SK-N-SH (cell line): ENCODE results near the gene CKAP4. TPM values are rescaled to one million over a fixed set of nuclear protein-coding genes. Genes with fewer than 3 reads are reported as not detected.

Source experiments
- CTCF ChIA-PET: fragments of 300-600, 350-600 bp; formaldehyde crosslinking; extraction: SDS; loops from one replicate; lab custom pipeline; 2021; lab: Yijun Ruan, JAX
- POLR2A ChIA-PET: fragments of 350-600 bp; sonication (Branson Sonifier 250); formaldehyde crosslinking; extraction: SDS; loops from one replicate; lab custom pipeline; 2020; ENCODE audit warnings: antibody characterized with exemption, inconsistent platforms; lab: Yijun Ruan, JAX
- DNase-seq: peaks from one replicate; pipeline ENCODE4 v3.0.0; 2012
- H2AFZ ChIP-seq: fragments of 200-600 bp; sonication (generic); 2 replicates; pipeline ENCODE4 v1.8.1; 2016; ENCODE audit warnings: antibody characterized with exemption, mild to moderate bottlenecking, low read depth
- H3F3A ChIP-seq: fragments of 200-600 bp; sonication (generic); replicated peaks from 2 replicates; pipeline ENCODE3; 2016; ENCODE audit warnings: antibody characterized with exemption, mild to moderate bottlenecking; ENCODE audit not compliant: insufficient read depth
- H3K27ac ChIP-seq, 2 experiments: fragments of 200-500 bp in 1 of 2; fragments of 200-600 bp in 1 of 2; sonication (Bioruptor generic) in 1 of 2; sonication (generic), shearing (Covaris generic) in 1 of 2; 2 replicates each; pipeline versions ENCODE4 v1.5.1 to v1.6.1; 2014 to 2016; ENCODE audit warnings: low read depth in 2 of 2, inconsistent platforms in 1 of 2, low read length in 1 of 2, mild to moderate bottlenecking in 1 of 2, mixed read lengths in 1 of 2
- H3K27me3 ChIP-seq: fragments of 200-600 bp; sonication (generic), shearing (Covaris generic); 2 replicates; pipeline ENCODE4 v1.6.1; 2016; ENCODE audit warnings: mixed run types; ENCODE audit not compliant: insufficient read depth
- H3K36me3 ChIP-seq, 2 experiments: fragments of 200-500 bp in 1 of 2; fragments of 200-600 bp in 1 of 2; sonication (Bioruptor generic) in 1 of 2; sonication (generic) in 1 of 2; replicated peaks in 1 of 2; 2 replicates each; pipeline versions ENCODE3 to v1.5.1; 2014 to 2016; ENCODE audit warnings: low read length in 1 of 2, mild to moderate bottlenecking in 1 of 2; ENCODE audit not compliant: insufficient read depth in 2 of 2, control insufficient read depth in 1 of 2
- H3K4me1 ChIP-seq, 2 experiments: fragments of 200-500 bp in 1 of 2; fragments of 200-600 bp in 1 of 2; sonication (Bioruptor generic) in 1 of 2; sonication (generic), shearing (Covaris generic) in 1 of 2; 2 replicates each; pipeline versions ENCODE4 v1.5.1 to v1.6.1; 2014 to 2016; ENCODE audit warnings: low read depth in 1 of 2, low read length in 1 of 2, mixed run types in 1 of 2; ENCODE audit not compliant: insufficient read depth in 2 of 2, control insufficient read depth in 1 of 2
- H3K4me2 ChIP-seq: fragments of 200-600 bp; sonication (generic), shearing (Covaris generic); 2 replicates; pipeline ENCODE4 v1.6.1; 2017; ENCODE audit warnings: mixed run types
- H3K4me3 ChIP-seq, 2 experiments: fragments of 200-500 bp in 1 of 2; fragments of 200-600 bp in 1 of 2; sonication (Bioruptor generic) in 1 of 2; sonication (generic), shearing (Covaris generic) in 1 of 2; 2 replicates each; pipeline versions ENCODE4 v1.5.1 to v1.8.1; 2014 to 2016; ENCODE audit warnings: low read depth in 2 of 2, inconsistent platforms in 1 of 2, low read length in 1 of 2, mild to moderate bottlenecking in 1 of 2, mixed read lengths in 1 of 2, moderate library complexity in 1 of 2
- H3K79me2 ChIP-seq: fragments of 200-600 bp; sonication (generic); 2 replicates; pipeline ENCODE4 v1.8.1; 2017; ENCODE audit warnings: mild to moderate bottlenecking; ENCODE audit not compliant: insufficient read depth
- H3K9ac ChIP-seq: fragments of 200-600 bp; sonication (generic); 2 replicates; pipeline ENCODE4 v1.6.1; 2017; ENCODE audit warnings: mixed run types
- H3K9me2 ChIP-seq: fragments of 200-600 bp; sonication (generic); 2 replicates; pipeline ENCODE4 v1.6.1; 2017; ENCODE audit warnings: mixed run types
- H3K9me3 ChIP-seq: fragments of 200-600 bp; sonication (generic); 2 replicates; pipeline ENCODE4 v1.6.1; 2017; ENCODE audit warnings: mixed run types, mild to moderate bottlenecking, moderate library complexity
- H4K20me1 ChIP-seq: fragments of 200-600 bp; sonication (generic); 2 replicates; pipeline ENCODE4 v1.6.1; 2017; ENCODE audit warnings: mild to moderate bottlenecking, mixed run types; ENCODE audit not compliant: insufficient read depth
- CHD2 ChIP-seq: fragments of 150-350 bp; IDR thresholded peaks from 2 replicates; pipeline ENCODE4 v1.6.1; 2018; ENCODE audit warnings: low read length; ENCODE audit not compliant: partially characterized antibody
- FOSL2 ChIP-seq: IDR thresholded peaks from 2 replicates; pipeline ENCODE4 v1.4.0; 2012; ENCODE audit warnings: low read depth, mild to moderate bottlenecking, moderate library complexity, borderline replicate concordance
- FOXJ3 ChIP-seq: sonication (generic); formaldehyde crosslinking; IDR thresholded peaks from 2 replicates; pipeline ENCODE4 v1.5.1; 2020; ENCODE audit warnings: mild to moderate bottlenecking, missing genetic modification reagents
- FOXM1 ChIP-seq: IDR thresholded peaks from 2 replicates; pipeline ENCODE4 v1.4.0; 2012; ENCODE audit warnings: low read depth, mild to moderate bottlenecking
- GABPA ChIP-seq: IDR thresholded peaks from 2 replicates; pipeline ENCODE4 v1.4.0; 2012; ENCODE audit warnings: low read depth, mild to moderate bottlenecking
- JUND ChIP-seq: IDR thresholded peaks from 2 replicates; pipeline ENCODE4 v1.4.0; 2012
- MXI1 ChIP-seq: IDR thresholded peaks from 2 replicates; pipeline ENCODE4 v1.6.1; 2012; ENCODE audit warnings: mild to moderate bottlenecking, low read depth, low read length, improper control_type of control experiment
- NFIC ChIP-seq: IDR thresholded peaks from 2 replicates; pipeline ENCODE4 v1.4.0; 2012; ENCODE audit warnings: borderline replicate concordance
- NRF1 ChIP-seq: IDR thresholded peaks from 2 replicates; pipeline ENCODE4 v1.6.1; 2012; ENCODE audit warnings: low read depth, mild to moderate bottlenecking, low read length
- POLR2AphosphoS5 ChIP-seq: IDR thresholded peaks from 2 replicates; pipeline ENCODE4 v1.6.1; 2012; ENCODE audit warnings: low read depth, low read length
- RAD21 ChIP-seq: IDR thresholded peaks from 2 replicates; pipeline ENCODE4 v1.6.1; 2012; ENCODE audit warnings: mild to moderate bottlenecking, low read length
- RCOR1 ChIP-seq: fragments of 150-350 bp; IDR thresholded peaks from 2 replicates; pipeline ENCODE4 v1.6.1; 2017; ENCODE audit warnings: antibody characterized with exemption, low read length
- RFX5 ChIP-seq: IDR thresholded peaks from 2 replicates; pipeline ENCODE4 v1.6.1; 2012; ENCODE audit warnings: mild to moderate bottlenecking, improper control_type of control experiment, low read length
- SMC3 ChIP-seq: IDR thresholded peaks from 2 replicates; pipeline ENCODE4 v1.6.1; 2012; ENCODE audit warnings: low read depth, low read length, improper control_type of control experiment
- TAF1 ChIP-seq: IDR thresholded peaks from 2 replicates; pipeline ENCODE4 v1.6.1; 2012; ENCODE audit warnings: low read depth, mild to moderate bottlenecking, low read length, moderate library complexity, borderline replicate concordance
- TCF12 ChIP-seq: IDR thresholded peaks from 2 replicates; pipeline ENCODE4 v1.4.0; 2012
- YY1 ChIP-seq: IDR thresholded peaks from 2 replicates; pipeline ENCODE4 v1.4.0; 2012; ENCODE audit warnings: low read depth, mild to moderate bottlenecking
- ZBTB33 ChIP-seq: IDR thresholded peaks from 2 replicates; pipeline ENCODE4 v1.4.0; 2012; ENCODE audit warnings: low read depth, borderline replicate concordance
- WGBS: methylation state at CpG from one replicate; pipeline ENCODE4 v1.1.6; 2017; ENCODE audit warnings: low lambda C conversion rate; 5-methylcytosine and 5-hydroxymethylcytosine counted together
- polyA plus RNA-seq, 3 experiments: library from polyadenylated mRNA; depleted of rRNA; stranded (reverse); fragments of >200 nt; gene quantifications; 2 replicates each; pipeline ENCODE4 v1.2.3, GENCODE V29; 2012
- TF ChIP-seq, protein P1 (sequence below): IDR thresholded peaks from 2 replicates; pipeline ENCODE4 v1.4.0; 2012; ENCODE audit warnings: low read depth
- TF ChIP-seq, protein P2 (sequence below): IDR thresholded peaks from 2 replicates; pipeline ENCODE4 v1.6.1; 2012; ENCODE audit warnings: mild to moderate bottlenecking, low read depth, low read length, moderate library complexity

Gene CKAP4
- polyA plus RNA-seq, 1 of the 3 experiments (the other 2 are of a cell fraction): 113 TPM

DNA sequence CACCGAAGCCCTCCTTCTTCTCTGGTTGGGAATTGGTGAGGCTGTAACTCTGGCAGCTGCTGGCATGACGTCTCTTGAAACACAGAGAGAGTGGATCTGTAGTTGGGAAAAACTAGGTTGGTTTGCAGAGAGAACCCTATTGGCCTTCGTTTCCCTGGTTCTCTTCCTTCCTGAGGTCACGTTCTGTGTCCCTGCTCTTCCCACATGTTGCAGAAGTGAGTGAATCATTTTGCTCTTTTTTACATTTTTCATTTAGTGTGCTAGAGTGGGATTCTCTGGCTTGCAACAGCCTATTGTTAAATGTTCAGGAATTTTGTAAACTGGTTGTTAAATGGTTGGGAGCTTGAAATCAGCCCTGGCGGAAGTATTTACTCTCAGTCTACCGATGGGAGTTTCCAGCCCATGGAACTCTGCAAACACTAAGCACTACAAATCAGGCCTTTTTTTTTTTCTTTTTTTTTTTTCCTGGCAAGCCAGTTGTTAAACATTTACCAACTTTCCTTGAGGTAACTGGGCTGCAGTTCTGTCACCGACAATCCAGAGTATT, 26.8 kb upstream of the CKAP4 start:
- Histone ChIP-seq H3K27ac (no peak overlapping the region), H2AFZ (no peak overlapping the region), H3K4me2 (no peak overlapping the region), H3F3A (no peaks in the 10 kb centered on the region), H3K4me3 (no peak overlapping the region), H3K79me2 (no peaks in the 10 kb centered on the region), H3K4me1 (no peaks in the 10 kb centered on the region), H3K9me3 (no peaks in the 10 kb centered on the region), H3K36me3 (no peaks in the 10 kb centered on the region), H3K9me2 (no peaks in the 10 kb centered on the region), H3K27me3 (no peaks in the 10 kb centered on the region), H3K9ac (no peak overlapping the region), H4K20me1 (no peaks in the 10 kb centered on the region)
- CTCF ChIA-PET: interaction anchor here (12.2 kb wide), 1 partner anchor 48 kb away, joined by 173 read pairs; no protein-coding TSS in a partner anchor
- DNase-seq: no peak
- TF ChIP-seq, protein P1, sequence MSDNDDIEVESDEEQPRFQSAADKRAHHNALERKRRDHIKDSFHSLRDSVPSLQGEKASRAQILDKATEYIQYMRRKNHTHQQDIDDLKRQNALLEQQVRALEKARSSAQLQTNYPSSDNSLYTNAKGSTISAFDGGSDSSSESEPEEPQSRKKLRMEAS: no peak
- no peak for TF ChIP-seq FOSL2
- TF ChIP-seq, protein P2, sequence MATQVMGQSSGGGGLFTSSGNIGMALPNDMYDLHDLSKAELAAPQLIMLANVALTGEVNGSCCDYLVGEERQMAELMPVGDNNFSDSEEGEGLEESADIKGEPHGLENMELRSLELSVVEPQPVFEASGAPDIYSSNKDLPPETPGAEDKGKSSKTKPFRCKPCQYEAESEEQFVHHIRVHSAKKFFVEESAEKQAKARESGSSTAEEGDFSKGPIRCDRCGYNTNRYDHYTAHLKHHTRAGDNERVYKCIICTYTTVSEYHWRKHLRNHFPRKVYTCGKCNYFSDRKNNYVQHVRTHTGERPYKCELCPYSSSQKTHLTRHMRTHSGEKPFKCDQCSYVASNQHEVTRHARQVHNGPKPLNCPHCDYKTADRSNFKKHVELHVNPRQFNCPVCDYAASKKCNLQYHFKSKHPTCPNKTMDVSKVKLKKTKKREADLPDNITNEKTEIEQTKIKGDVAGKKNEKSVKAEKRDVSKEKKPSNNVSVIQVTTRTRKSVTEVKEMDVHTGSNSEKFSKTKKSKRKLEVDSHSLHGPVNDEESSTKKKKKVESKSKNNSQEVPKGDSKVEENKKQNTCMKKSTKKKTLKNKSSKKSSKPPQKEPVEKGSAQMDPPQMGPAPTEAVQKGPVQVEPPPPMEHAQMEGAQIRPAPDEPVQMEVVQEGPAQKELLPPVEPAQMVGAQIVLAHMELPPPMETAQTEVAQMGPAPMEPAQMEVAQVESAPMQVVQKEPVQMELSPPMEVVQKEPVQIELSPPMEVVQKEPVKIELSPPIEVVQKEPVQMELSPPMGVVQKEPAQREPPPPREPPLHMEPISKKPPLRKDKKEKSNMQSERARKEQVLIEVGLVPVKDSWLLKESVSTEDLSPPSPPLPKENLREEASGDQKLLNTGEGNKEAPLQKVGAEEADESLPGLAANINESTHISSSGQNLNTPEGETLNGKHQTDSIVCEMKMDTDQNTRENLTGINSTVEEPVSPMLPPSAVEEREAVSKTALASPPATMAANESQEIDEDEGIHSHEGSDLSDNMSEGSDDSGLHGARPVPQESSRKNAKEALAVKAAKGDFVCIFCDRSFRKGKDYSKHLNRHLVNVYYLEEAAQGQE: no peak
- TF ChIP-seq SMC3: no peak
- TF ChIP-seq JUND: no peak
- TF ChIP-seq TCF12: no peak
- no peak for TF ChIP-seq RCOR1
- no peak for TF ChIP-seq TAF1
- no peak for TF ChIP-seq MXI1
- TF ChIP-seq ZBTB33: no peak
- TF ChIP-seq GABPA: no peak
- TF ChIP-seq RAD21: no peak
- TF ChIP-seq NRF1: no peak
- no peak for TF ChIP-seq FOXJ3 (CRISPR knock-in tag)
- TF ChIP-seq FOXM1: no peak
- no peak for TF ChIP-seq RFX5
- TF ChIP-seq CHD2: no peak
- no peak for TF ChIP-seq YY1
- TF ChIP-seq POLR2AphosphoS5: no peak
- no peak for TF ChIP-seq NFIC
- 79% methylated on average over 7 of the region's 7 CpGs for WGBS
- POLR2A ChIA-PET: no interaction called here
